HTERT RPE-1 (cell line): ENCODE measurements around the gene SLC6A11.

Experiments
- in situ Hi-C: fragments of 300-500 bp; cut with MboI; formaldehyde crosslinking; loops from 4 replicates; pipeline ENCODE4 v1.14.3; 2020; ENCODE audit warnings: low sequenced_read_pairs

Gene SLC6A11

GRCh38 chr3:10883478-10884234 lies 67.6 kb downstream of the SLC6A11 start:
- in situ Hi-C loops: no loop called here

- in situ Hi-C loops: no loop called here
Observed at GRCh38 chr3:10887015-10887414, 71.0 kb downstream of the SLC6A11 start.

DNA sequence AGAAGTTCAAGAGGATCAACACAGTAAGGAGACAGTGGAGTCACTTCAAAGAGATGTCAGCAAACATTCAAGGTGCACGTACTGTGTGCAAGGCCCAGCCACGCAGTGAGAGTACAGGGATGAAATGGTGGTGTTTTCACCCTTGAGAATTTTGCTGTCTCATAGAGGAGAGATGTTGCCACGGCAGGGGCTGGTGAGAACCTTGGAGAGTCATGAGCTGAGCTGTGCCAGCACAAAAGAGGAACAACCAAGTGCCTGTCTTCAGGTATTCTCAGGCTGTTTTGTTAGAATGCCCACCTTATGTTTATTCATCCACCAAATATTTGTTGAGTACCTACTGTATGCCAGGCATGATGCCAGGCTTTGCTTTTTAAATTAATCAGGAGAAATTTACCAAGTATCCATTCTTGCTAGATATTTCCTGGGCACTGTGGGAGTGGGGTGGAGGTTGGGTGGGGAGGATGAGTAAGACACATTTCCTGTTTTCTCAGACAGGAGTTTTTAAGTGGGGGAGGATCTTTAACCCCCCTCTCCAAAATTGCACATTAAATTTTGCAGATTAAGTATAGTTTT lies 72.6 kb downstream of the SLC6A11 start:
- in situ Hi-C loops: no loop called here

- in situ Hi-C loops: no loop called here
Observed at GRCh38 chr3:10889206-10889960, 73.4 kb downstream of the SLC6A11 start.

DNA sequence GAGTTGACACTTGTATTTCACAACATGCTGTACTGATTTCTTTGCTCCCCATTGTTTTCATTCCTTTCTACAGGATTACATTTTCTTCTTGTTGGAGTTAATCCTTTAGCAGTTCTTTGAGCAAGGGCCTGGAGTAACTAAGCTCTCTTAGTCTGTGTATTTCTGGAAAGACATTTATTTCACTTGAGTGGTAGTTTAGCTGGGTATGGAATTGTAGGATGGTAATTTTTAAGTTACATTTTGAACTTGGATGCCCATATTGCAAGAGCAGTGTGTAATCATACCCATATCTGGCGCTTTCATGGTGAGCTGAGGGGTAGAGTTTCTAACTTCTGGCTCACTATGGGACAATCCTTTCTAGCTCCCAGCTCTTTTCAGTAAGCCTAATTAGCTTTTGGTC lies 74.6 kb downstream of the SLC6A11 start:
- in situ Hi-C loops: no loop called here

GRCh38 chr3:10892622-10893021 lies 76.6 kb downstream of the SLC6A11 start:
- in situ Hi-C loops: no loop called here

DNA sequence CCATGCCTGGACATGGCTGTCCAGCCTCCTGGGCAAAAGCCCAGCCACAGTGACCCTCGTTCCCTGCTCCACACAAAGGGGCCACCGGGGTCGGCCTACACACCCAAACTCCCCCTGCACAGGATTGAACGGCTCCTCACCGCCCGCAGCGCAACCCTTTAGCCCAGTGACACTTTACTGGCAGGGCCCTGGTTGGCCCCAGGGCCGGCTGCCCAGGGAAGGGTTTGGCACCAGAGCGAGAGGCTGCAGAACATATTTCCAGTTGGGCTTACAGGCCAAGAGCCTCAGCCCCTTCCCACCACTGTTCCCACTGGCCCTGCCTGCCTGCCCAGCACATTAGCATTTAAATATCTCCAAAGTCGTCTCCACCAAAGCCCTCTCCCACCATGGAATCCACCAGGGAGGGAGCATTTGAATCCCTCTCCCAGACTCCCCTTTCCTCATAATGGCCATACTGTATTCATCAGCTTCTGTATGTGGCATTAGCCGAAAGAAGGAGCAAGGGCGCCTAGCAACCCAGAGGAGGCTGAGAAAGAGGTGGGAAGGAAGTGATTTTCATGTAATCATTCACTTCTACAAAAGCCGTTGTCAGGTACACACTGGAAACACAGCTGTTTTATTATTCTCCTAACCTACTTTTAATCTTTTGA lies 85.4 kb downstream of the SLC6A11 start:
- in situ Hi-C loops: no loop called here

- in situ Hi-C loops: no loop called here
Observed at GRCh38 chr3:10907262-10907661, 91.2 kb downstream of the SLC6A11 start.

DNA sequence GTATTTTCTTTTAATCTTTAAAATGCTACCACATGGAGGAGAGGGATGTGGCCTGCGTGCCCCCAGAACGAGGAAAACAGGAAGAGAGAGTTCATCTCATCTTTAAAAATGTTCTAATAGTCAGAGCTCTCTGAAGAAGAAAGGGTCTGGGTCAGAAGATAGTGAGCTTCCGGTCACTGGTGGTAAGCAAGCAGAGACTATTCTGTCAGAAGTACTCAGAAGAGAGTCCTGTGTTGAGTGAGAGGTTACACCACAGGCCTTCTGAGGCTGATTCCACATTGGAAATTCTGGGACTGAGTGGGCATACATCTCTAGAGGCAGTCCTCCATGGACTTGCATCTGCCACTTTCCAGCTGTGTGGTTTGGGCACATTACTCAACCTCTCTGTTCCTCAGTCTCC lies 94.3 kb downstream of the SLC6A11 start:
- in situ Hi-C loops: no loop called here

GRCh38 chr3:10911350-10912002 lies 95.4 kb downstream of the SLC6A11 start:
- in situ Hi-C loops: no loop called here

GRCh38 chr3:10912786-10913185 lies 96.8 kb downstream of the SLC6A11 start:
- in situ Hi-C loops: no loop called here

- in situ Hi-C loops: no loop called here
Observed at GRCh38 chr3:10915376-10915775, 99.3 kb downstream of the SLC6A11 start.

GRCh38 chr3:10917176-10917575 lies 101.1 kb downstream of the SLC6A11 start:
- in situ Hi-C loops: no loop called here

- in situ Hi-C loops: no loop called here
Observed at GRCh38 chr3:10918011-10918410, 102.0 kb downstream of the SLC6A11 start.

- in situ Hi-C loops: no loop called here
Observed at GRCh38 chr3:10919636-10920035, 103.6 kb downstream of the SLC6A11 start.

- in situ Hi-C loops: no loop called here
Observed at GRCh38 chr3:10925436-10926255, 109.6 kb downstream of the SLC6A11 start.

- in situ Hi-C loops: no loop called here
Observed at GRCh38 chr3:10926256-10926810, 110.3 kb downstream of the SLC6A11 start.

DNA sequence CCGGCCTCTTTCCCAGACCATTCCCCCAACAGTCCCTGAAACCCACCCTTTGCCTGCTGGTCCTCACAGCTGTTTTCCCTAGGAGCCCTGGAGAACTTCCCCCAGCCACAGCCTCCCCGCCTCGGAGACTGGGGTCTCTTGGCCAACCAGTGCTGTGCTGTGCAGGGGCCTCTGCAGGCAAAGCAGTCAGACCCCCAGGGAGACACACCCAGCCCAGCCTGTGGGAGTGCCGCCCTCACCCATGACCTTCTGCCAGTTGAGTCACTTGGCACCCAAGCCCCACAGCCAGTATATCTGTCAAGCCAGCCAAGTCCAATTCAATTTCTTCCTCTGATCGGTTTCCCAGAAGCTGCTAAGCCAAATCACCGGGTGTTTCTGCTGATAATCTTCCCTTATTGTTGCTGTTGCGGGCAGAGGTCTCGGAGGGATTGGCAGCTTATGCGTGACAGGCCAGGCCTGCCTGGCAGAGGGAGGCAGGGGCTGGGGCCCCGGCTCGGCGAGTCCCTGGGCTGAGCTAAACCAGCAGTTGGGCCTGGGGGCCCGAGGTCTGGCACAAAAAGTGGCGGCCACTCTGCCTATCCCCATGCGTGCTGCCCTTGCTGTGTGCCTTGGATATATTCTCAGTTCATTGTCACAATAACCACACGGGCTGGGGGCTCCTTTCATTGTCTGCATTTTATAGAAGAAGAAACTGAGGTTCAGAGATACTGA lies 110.9 kb downstream of the SLC6A11 start:
- in situ Hi-C loops: no loop called here

- in situ Hi-C loops: no loop called here
Observed at GRCh38 chr3:10927551-10927950, 111.5 kb downstream of the SLC6A11 start.
